HG02981 (cell line): ENCODE measurements around the gene SMTNL2.
"Not testable (repeated sequence)": the region's sequence is repeated elsewhere in the genome, so short reads cannot be mapped to it uniquely, and the experiment has no call there.

Experiments
- ATAC-seq: cut with Tn5 transposase; IDR thresholded peaks from one replicate; pipeline ENCODE4 v1.9.1; 2021; ENCODE audit warnings: mild to moderate bottlenecking, moderate library complexity; ENCODE audit not compliant: unreplicated experiment

Gene SMTNL2

DNA sequence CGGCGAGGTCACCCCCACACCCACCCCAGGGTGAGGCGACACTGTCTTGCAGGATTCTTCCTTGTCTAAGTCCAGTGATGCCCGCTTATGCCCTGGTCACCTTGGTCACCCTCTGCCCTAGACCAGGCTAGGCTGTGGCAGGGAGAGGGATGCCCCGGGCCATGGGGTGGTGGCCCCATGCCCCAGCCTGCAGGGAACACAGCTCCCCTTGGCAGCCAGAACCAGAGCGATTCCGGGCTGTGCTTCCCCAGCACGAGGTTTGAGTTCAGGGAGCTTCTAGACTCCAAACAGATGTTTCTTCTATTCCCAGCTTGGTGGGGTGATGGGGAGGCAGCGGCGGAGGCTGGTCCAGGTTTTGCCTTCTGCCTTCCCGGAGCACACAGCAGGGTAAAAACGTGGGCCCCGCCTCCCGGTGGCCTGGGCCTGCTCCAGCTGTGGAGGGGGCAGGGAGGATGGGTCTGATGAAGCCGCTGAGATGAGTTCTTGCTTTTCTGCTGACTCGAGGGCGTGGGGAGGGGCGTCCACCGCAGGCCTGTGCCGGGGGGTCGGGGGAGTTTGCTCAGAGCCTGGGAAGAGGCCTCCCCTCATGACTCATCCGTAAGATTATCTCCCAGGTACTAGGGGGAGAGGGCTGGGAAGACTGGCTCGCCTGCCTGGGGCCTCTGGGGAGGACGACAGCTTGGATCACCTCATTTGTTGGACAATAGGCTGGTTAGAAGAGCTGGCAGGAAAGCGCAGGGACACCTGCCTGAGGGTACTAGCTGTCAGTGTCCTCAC is 15.4 kb downstream of the SMTNL2 start:
- ATAC-seq: no peak

DNA sequence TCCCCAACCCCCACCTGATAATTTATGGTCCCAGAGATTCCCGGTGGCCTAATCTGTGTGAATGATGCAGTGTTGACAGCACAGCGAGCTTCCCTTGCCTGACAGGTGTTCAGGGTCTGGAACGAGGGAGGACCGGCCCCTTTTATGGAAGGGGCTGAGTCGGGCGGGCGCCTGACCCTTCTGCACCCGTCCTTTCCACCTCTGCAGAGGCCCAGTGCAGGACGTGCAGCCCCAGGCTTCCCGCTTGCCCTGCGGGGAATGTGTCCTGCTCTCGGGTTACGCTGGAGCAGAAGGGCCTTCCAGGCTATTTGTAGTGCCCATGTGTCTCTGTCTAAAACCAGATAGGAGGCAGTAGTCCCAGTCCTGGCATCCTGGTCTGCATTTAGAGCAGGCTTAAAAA is 16.2 kb downstream of the SMTNL2 start:
- ATAC-seq: no peak

DNA sequence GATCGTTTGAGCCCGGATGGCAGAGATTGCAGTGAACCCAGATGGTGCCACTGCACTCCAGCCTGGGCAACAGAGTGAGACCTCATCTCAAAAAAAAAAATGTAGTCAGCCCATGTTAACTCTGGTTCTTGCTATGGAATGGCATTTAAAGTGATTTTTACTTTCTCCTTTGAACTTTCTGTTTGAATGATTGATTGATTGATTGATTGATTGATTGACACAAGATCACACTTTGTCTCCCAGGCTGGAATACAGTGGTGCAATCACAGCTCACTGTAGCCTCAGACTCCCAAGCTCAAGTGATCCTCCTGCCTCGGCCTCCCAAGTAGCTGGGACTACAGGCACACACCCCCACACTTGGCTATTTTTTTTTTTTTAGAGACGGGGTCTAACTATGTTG is 17.0 kb downstream of the SMTNL2 start:
- no peak for ATAC-seq

DNA sequence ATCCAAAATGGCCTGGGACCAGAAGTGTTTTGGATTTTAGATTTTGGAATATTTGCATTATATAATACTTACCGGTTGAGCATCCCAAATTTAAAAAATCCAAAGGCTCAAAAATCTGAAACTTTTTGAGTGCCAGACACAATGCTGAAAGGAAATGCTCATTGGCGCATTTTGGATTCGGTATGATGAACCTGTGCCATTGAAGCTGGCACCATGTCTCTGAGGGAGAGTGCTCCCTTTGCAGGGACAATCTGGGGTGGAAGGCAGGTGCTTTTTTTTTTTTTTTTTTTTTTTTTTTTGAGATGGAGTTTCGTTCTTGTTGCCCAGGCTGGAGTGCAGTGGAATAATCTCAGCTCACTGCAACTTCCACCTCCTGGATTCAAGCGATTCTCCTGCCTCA is 17.7 kb downstream of the SMTNL2 start:
- ATAC-seq: no peak

DNA sequence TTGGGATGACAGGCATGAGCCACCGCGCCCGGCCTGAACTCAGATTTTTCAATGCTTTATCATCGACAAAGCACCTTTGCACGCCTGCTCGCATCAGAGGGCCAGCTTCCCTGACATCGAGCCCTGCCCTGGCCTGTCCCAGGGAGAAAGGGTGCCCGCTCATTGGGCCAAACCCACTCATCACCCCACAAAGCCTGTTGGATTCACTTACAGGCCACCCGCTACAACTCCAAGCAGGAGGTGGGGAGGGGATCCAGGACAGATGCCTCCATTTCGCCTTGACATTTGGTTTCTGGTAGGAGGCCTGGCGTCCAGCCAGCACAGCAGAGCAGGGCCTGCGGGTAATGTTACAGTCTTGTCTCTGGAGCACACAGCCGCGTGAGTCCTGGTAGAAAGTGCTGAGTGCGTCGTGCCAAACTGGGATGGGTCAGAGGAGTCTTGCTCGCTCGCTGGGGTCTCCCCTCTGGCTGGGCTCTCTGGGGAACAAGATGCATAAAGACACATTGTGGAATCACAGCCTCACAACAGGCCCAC is 19.8 kb downstream of the SMTNL2 start:
- ATAC-seq: no peak

DNA sequence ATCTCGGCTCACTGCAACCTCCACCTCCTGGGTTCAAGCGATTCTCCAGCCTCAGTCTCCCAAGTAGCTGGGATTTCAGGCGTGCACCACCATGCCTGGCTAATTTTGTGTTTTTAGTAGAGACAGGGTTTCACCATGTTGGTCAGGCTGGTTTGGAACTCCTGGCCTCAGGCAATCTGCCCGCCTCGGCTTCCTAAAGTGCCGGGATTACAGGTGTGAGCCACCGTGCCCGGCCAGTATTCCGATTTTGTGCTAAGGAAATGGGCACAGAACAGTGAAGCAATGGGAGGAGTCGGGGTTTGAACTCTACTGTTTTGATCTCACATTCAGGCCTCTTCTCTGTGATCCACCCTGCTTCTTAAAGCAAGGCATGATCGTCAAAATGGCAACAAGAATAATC is 20.4 kb downstream of the SMTNL2 start:
- not testable (repeated sequence) for ATAC-seq

DNA sequence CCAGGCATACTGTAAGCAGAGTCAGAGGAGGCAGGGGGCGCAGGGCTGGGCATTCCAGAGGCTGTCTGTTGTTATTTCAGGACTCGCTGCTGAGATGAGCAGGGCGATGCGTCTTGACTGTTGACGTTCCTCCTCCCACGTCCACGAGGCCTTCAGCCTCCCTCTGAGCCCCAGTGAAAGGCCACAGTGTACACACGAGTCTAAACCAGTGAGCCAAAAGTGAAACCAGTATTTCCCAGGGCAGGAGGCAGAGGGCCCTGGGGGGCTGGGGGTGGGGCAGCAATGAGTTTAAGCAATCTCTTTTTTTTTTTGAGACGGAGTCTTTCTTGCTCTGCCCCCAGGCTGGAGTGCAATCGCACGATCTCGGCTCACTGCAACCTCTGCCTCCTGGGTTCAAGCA is 21.5 kb downstream of the SMTNL2 start:
- no peak for ATAC-seq

DNA sequence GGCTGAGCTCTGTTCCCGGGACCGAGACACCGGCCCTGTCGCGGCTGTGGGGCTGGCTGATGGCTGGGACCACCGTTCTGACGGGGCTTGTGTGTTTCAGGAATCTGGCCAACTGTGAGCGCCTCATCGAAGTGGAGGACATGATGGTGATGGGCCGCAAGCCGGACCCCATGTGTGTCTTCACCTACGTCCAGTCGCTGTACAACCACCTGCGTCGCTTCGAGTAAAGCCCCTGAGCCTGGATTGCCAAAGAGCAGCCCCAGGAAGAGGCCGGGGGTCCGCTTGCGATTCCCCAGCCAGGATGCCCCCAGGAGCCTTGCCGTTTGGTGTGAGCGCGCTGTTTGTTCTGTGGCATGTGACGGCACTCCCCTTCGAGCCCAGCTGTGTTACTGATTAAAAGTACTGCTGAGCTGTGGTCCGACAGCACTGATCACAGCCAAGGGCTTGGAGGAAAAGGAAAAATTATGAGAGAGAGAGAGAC is 23.0 kb downstream of the SMTNL2 start:
- ATAC-seq: no peak

DNA sequence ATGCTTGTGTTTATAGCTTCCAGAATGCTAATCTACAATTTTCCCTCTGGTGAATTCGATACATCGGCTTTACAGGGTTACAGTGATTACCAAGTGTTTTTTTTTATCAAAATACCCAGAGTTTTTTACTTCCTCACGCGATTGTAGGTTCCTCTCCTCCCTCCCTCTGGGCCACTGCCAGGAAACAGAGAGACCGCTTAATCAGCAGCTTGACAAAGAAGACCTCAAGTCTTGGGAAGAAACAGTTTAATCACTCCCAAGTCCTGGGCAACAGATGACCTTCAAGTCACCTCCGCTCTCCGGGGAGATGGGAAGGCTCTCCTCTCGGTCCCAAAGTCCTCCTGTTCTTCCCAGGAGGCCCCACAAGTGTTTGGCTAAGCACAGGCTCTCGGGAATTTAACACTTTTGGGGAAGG is 23.5 kb downstream of the SMTNL2 start:
- ATAC-seq: no peak

DNA sequence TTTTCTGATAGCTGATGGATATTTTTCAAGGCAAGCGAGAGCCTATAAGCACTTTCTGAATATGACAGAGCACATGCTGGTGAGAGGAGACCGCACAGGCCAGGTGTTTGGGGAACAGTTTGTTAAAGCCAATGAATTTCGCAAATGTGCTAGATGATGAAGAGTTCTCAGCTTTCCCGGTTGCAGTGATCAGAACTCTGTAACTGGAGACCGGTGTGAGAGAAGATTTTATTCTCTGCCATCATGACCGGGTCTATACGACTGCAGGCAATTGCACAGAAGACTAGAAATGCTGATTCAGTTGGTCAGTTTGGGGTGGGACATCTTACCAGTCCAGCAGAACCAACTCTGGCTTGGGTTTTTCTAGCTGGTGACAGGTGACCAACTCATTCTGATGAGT is 25.4 kb downstream of the SMTNL2 start:
- no peak for ATAC-seq

DNA sequence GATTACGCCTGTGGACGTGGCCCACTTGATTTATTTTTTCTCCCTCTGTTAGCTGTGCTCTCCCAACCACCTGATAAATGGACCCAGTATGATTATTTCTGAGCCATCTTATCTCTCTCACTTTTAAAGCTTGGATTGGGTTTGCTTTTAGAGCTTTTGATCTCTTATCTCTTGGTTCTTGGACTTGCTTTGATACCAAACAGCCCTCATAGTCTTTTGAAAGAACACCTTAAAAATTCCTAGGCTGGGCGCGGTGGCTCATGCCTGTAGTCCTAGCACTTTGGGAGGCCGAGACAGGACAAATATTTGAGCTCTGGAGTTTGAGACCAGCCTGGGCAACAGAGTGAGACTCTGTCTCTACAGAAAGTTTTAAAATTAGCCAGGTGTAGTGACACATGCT is 25.8 kb downstream of the SMTNL2 start:
- ATAC-seq: no peak

DNA sequence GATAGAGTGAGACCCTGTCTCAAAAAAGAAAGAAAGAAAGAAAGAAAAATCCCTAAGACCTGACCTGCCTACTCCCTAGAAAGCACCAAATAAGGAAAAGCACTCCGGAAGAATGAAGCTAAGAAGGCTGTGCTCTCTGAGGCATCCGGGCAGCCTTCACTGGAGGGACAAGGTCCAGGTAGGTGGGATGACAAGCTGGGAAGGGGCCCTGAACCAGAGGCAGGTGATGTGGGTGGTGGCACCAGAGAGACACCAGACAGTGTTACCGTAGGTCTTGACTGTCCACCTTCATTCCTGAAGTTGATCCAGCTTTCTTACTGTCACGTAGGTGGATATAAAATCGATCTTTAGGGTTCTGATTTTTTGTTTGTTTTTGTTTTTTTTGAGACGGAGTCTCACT is 26.3 kb downstream of the SMTNL2 start:
- ATAC-seq: no peak

DNA sequence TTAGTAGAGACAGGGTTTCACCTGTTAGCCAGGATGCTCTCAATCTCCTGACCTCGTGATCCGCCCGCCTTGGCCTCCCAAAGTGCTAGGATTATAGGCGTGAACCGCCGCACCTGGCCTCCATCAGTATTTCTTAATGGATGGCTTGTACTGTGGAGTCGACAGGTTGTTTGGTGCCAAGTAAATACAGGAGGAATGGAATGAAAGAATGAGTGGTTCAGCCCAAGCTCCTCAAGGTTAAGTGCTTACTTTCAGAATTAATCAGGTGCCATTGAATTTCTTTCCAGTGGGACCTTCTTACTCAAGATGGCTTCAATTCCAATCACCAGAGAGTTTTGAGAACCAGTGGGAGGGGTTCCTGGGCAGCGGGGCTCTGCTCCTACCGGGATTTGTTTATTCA is 32.1 kb downstream of the SMTNL2 start:
- no peak for ATAC-seq

DNA sequence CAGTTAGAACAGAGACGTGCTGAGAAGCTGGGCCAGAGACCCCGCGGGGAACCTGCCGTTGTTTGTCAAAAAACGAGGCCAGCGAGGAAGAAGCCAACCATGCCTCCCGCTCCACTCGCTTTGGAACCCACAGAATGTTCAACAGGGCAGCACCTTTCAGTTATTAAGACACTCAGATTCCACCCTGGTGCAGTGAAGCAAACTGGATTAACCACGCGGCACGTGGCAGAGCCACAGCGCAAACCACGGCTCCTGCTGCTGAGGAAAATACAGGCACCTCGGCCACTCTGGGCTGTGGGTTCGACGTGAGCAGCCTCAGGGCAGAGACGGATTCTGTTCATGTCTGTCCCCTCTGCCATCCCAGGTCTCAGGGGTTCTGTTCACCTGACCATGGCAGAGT is 32.8 kb downstream of the SMTNL2 start:
- ATAC-seq: no peak

DNA sequence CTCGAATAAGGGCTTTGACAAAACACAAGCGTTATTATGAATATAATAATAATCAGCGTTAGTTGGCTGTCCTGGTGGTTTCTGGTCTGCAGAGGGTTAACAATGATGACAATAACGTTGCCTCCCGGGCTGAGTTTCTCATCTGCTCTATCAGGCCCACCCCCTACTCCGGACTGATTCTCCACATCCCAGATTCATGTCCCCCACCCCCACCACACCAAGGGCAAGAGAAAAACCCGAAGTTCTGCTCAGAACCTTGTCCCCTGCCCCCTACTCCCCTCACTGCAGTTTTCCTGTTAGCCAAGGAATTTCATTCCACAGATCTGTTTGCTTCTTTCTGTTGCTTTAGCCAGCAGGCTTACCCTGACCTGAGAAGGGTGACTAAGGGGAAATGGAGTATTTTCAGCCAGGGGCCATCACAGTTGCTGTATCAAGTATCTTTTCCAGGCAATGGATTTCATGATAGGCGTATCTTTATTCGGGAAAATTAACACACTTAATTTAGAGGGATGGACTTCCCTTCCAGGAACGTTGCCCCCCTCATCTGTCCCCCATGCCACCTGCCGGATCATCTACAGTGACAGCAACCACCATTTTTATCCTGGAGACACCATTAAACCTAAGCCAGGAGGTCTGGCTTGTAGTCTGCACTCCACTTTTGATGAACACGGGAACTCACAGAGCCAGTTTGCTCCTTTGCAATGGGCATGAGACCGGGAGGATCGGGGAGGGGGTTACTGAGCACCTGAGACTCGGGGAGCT is 33.4 kb downstream of the SMTNL2 start:
- no peak for ATAC-seq

DNA sequence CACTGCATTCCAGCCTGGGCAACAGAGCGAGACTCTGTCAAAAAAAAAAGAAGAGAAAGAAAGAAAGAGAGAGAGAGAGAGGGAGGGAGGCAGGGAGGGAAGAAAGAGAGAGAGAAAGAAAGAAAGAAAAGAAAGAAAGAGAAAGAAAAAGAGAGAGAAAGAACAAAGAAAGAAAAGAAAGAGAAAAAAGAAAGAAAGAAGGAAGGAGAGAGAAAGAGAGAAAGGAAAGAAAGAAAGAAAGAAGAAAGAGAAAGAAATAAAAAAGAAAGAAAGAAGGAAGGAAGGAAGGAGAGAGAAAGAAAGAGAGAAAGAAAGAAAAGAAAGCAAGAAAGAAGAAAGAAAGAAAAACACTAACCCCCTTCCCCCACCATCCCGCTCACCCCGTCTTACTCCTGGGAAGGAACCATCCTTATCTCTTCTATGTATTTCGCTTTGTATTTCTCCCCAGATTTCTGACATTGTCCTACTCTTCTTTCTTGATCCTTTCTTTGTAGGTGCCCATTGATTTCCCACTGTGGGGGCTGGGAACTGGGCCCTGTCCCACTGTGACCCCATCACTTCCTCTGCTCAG is 36.3 kb downstream of the SMTNL2 start:
- no peak for ATAC-seq

DNA sequence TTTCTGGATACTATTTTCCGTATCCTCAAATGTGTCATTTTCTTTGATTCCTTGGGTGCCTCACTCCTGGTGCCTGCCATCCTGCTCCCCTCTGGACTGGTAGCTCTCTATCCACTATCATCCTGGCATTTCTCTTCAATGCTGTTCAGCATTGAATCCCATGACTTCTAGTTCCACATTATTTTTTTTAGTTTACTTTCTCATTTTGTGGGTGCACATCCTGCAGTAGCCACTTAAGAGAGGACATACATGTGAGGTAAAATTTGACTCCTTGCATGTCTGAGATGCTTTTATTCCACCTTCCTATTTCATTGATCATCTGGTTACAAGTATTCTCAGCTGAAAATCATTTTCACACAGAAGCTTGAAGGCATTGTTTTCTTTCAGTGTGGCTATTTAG is 38.0 kb downstream of the SMTNL2 start:
- no peak for ATAC-seq

DNA sequence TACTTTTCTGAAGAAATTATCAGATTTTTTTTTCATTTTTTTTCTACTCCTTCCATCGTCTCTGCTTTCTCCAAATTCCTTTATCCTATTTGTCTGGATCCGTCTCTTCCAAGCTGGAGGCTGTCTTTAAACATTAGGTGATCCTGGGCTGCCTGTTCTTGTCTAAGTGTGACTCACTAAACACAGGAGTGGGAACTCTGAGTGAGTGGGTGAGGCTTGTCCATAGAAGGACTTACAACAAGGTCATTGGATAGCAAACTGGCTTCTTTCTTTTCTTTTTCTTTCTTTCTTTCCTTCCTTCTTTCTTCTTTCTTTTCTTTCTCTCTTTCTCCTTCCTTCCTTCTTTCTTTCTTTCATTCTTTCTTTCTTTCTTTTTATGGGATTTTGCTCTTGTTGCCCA is 38.9 kb downstream of the SMTNL2 start:
- ATAC-seq: no peak

DNA sequence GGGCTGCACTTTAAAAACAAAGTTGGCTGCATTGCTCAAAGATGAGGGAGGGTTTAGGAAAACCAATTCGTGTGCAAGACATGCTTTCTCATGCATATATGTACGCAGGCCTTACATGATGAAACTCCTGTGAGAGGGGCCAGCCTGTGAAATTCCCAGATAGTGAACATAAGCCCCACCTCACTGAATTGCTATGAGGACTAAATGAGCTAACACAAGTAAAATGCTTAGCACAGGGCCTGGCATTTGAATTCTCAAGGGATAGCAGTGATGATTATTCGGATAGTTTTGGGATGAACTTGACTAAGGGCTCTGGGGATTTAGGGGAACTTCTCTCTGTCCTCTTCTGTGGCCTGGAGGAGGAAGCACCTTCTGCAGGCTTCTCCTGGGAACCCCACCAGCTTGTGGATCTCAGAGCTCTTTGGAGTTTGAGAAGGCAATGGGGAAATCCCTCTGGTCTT is 40.2 kb downstream of the SMTNL2 start:
- ATAC-seq: not testable (repeated sequence)

DNA sequence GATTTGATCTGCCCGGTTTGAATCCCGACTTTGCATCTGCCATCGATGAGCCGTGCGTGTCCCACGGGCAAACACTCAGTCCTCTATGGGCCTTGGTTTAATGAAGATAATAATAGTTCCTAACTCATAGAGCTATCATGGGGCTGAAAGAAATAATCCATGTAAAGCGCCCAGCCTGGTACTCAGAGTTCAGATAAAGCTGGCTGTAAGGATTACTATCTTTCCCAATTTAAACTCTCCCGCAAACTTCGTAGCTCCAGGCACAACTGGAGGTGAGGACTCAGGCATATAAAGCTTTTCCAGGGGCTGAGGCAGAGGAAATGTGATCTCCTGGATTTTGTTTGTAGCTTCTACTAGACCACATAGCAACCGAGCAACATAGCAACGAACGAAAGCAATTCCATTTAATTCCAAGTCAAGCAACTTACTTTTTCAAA is 40.9 kb downstream of the SMTNL2 start:
- no peak for ATAC-seq

DNA sequence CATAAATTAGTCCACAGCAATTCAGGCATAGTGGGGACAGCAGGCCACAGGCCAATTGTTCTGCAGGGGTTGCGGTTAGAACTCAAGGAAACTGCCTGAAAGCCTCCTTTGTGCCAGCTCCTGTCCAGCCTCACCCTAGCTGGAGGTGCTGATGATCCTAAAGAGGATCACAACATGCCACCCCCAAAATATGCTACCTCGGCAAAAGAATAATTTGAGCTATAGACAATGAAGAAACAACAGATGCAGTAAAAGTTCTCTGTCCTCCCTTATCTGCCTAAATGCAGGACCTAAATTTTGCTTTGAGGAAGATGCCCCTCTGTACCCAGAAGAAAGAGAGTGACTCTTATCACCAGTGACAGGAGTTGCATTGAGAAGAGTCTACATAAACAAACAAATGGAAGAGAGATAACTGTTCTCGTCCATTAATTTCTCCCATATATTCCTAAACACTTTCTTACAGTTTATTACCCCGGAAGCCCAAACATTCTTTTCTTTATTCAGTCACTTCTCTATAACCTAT is 42.5 kb downstream of the SMTNL2 start:
- no peak for ATAC-seq
